ENCODE results near the gene TFF2.

DNA sequence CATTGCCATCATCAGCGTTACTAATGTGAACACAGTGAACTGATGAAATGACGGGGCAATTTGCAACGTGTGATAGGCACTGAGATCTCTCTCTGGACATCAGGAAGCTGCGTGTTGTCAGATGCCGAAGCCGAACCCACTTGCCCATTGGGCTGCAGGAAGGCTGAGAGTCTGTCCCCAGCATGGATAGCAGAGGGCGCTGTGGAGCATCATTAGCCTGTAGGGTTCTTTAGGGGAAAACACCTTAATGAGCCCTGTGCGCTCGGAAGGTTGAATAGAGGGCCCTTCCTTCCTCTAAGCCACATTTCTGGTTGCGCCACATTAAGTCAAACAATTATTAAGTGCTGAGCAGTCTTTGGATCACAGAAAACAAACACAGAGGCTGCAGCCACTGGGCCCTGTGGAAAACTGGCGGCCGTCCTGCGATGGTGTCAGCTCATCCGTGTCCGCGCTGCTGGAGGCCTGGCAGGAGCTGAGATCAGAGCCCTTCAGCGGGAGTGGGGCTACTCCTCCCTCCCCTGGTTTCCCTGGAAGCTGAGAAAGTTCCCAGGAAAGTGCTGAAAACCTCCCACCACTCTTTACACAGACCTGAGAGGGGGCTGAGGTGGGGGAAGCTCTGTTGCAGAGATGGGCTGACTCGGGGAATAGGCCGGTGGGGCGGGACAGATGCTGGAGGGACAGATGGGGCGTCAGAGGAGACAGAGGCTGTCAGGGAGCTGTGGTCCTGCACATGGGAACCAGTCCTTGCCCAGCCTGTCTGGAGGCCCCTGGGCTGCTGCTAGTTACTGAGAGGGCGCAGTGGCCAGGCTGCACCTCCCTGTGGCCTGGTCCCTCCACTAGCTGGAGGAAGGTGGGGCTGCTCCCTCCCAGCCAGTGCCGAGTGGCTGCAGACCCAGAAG lies 12.7 kb downstream of the TFF2 start:
- TF ChIP-seq, protein P1, sequence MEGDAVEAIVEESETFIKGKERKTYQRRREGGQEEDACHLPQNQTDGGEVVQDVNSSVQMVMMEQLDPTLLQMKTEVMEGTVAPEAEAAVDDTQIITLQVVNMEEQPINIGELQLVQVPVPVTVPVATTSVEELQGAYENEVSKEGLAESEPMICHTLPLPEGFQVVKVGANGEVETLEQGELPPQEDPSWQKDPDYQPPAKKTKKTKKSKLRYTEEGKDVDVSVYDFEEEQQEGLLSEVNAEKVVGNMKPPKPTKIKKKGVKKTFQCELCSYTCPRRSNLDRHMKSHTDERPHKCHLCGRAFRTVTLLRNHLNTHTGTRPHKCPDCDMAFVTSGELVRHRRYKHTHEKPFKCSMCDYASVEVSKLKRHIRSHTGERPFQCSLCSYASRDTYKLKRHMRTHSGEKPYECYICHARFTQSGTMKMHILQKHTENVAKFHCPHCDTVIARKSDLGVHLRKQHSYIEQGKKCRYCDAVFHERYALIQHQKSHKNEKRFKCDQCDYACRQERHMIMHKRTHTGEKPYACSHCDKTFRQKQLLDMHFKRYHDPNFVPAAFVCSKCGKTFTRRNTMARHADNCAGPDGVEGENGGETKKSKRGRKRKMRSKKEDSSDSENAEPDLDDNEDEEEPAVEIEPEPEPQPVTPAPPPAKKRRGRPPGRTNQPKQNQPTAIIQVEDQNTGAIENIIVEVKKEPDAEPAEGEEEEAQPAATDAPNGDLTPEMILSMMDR (optimal IDR thresholded peaks at IDR 0.05 in 1 of 3, IDR thresholded peaks at IDR 0.05 in 1 of 3, conservative IDR thresholded peaks at IDR 0.05 in 1 of 3; ENCODE audit: extremely low read depth in 1 of 3, insufficient read depth in 2 of 3, low read length in 3 of 3): peak; percentile 47 to 69 (median 64)
- no peak for TF ChIP-seq EZH2 (IDR thresholded peaks at IDR 0.05; ENCODE audit: low read length)

Measured in keratinocyte (primary cell).